ENCODE results near the gene TFIP11. TPM values are rescaled to one million over a fixed set of nuclear protein-coding genes. Genes with fewer than 3 reads are reported as not detected.

TFIP11 gene
- total RNA-seq, 1 donor, result 64.2 TPM

DNA sequence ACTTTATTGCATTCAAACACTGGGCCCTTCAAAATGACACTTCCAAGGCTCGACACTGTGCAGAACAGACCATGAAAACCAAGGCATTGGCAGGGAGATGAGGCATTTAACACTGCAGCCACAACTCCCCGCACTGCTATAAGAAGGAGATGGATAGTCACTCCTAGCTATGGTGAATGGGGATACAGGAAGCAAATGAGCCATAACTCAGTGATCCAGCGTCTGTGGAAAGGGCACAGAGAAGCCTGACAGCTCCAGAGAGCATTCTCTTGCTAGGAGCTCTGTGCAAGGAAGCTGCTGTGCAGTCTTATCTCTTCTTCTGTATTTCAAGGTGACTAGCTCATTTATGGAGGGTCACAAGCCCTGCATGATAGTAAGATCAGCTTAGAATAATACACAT is 49.6 kb downstream of the TFIP11 start:
- Histone ChIP-seq H3K9me3 (ENCODE audit: low read depth, low read length) (no peaks in the 10 kb centered on the region), H3K4me3 (ENCODE audit: low read length) (no peak overlapping the region), H3K27me3 (ENCODE audit: insufficient read depth, low read length) (no peaks in the 10 kb centered on the region), H3K4me1 (ENCODE audit: insufficient read depth, low read length) (no peaks in the 10 kb centered on the region)

DNA sequence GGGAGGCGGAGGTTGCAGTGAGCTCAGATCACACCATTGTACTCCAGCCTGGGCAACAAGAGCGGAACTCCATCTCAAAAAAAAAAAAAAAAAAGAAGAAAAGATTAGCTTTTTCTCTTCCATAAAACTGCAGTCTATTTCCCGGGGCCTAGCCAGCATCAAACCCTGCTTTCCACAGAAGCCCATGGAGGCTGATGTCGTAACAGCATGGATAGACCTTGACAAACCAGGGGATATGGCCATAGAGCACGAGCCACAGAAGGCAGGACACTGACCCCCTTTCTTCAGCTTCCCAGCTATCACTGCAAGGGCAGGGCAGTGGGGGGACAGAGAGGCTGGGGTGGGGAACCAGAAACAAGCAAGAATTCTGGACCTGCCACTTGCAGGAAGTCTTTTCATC is 50.2 kb downstream of the TFIP11 start:
- Histone ChIP-seq H3K4me3 (ENCODE audit: low read length) (no peak overlapping the region), H3K4me1 (ENCODE audit: insufficient read depth, low read length) (no peaks in the 10 kb centered on the region), H3K9me3 (ENCODE audit: low read depth, low read length) (no peaks in the 10 kb centered on the region), H3K27me3 (ENCODE audit: insufficient read depth, low read length) (no peaks in the 10 kb centered on the region)

DNA sequence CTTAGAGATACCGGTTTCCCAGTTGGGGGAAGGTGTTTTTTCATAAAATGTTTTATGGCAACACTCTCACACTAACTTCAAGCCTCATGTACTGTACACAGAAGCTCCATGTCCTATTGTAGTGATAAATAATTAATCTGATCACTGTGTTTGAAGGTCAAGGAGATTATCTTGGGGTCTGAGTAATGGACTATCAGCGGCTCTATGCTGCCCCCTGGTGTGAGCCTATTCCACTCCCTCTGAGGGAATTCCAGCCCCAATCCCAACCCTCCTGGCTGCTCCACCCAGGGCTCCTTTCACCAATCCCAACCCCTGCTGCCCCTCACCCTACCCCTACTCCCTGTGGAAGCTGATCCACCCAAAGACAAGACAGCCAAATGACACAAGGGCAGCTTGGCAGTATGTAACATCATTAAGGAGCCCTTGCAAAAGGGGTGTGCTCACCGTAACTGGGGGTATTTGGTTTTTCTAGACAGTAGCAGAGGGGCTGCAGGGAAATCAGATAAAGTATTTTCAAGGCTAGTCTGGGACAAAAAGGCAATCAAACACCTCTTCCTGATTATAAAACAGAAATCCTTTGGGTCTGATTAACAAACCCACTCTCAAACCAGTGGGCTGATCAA is 51.0 kb downstream of the TFIP11 start:
- Histone ChIP-seq H3K27me3 (ENCODE audit: insufficient read depth, low read length) (no peaks in the 10 kb centered on the region), H3K4me1 (ENCODE audit: insufficient read depth, low read length) (no peaks in the 10 kb centered on the region), H3K9me3 (ENCODE audit: low read depth, low read length) (no peaks in the 10 kb centered on the region), H3K4me3 (ENCODE audit: low read length) (no peak overlapping the region)

DNA sequence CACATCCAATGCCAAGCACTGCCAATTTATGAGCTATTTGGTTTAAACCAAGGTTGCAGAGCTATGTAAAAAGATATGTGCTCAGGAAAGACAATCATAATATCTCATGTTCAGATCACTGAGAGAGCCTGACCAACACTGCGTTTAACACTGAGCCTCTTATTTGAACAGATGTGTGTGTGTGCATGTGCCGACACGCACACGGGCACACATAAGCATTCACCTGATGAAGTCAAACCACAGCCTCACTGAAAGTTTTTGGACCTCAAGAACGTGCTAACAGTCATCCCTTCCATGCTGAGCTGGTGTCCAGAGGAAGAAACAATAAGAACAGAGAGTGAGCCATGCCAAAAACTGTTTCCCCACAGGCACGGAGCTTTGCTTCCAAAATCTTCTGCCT is 52.1 kb downstream of the TFIP11 start:
- H3K4me1 ChIP-seq (ENCODE audit: insufficient read depth, low read length), result no peaks in the 10 kb centered on the region
- no peak overlapping the region for H3K4me3 ChIP-seq (ENCODE audit: low read length)
- no peaks in the 10 kb centered on the region for H3K9me3 ChIP-seq (ENCODE audit: low read depth, low read length)
- H3K27me3 ChIP-seq (ENCODE audit: insufficient read depth, low read length), result no peaks in the 10 kb centered on the region

DNA sequence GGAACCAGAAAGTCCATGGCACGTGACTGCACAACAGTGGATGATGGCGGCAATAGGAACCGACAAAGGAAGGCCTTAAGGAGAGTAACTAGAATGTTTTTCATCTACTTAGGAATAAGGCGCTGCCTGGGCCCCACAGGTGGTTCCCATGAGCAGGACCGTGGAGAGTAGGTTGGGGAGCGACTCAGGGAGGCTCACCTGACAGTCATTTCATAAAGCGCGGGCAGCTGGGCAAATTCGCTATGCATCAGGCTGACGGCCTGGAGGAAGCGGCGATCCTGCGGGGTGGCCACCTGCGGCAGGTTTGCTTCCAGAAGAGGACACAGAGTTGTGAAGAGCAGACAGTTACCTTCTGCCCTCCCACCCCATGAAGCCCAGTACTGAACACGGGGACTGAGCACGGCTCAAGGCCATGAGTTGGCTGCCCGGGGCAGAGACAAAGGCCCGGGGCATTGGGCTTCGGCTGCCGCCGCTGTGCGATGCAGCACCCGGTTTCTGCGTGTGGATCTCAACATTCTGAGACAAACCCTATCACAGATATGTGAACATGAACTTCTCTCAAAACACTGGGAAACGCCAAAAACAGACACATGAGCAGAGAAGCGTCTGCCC is 54.5 kb downstream of the TFIP11 start:
- no peaks in the 10 kb centered on the region for H3K9me3 ChIP-seq (ENCODE audit: low read depth, low read length)
- no peaks in the 10 kb centered on the region for H3K4me1 ChIP-seq (ENCODE audit: insufficient read depth, low read length)
- H3K27me3 ChIP-seq (ENCODE audit: insufficient read depth, low read length), result no peaks in the 10 kb centered on the region
- H3K4me3 ChIP-seq (ENCODE audit: low read length), result no peak overlapping the region

DNA sequence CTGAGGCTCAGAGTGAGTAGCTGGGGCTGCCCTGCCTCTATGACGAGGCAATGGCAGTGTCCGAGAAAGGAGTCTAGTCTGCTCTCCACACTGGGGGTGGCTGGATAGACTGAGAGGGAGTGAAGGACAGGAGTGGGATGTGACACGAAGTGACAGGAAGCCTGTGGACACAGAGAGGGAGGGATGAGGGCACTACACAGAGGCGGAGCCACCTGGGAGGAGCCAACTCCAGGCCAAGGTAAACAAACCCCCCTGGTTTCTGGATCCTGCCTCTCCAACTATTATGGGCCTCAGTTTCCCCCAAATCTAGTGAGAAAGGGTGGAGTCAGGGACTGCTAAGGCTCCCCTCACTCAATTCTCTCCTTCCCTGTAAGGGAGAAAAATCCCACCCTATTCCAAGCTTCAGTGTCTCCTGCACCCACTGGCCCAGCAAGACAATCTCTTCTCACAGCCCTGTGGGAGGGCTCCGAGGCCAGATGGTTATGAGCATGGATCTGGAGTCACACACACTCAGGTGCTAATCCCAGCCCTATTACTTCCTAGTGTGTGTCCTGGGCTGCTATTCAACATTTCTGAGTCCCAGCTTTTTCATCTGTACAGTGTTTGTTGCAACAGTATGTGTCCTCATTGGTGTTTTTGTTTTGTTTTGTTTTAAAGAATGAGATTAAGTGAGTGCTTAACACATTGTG is 58.3 kb downstream of the TFIP11 start:
- no peak overlapping the region for H3K4me3 ChIP-seq (ENCODE audit: low read length)
- H3K27me3 ChIP-seq (ENCODE audit: insufficient read depth, low read length), result no peaks in the 10 kb centered on the region
- no peaks in the 10 kb centered on the region for H3K9me3 ChIP-seq (ENCODE audit: low read depth, low read length)

DNA sequence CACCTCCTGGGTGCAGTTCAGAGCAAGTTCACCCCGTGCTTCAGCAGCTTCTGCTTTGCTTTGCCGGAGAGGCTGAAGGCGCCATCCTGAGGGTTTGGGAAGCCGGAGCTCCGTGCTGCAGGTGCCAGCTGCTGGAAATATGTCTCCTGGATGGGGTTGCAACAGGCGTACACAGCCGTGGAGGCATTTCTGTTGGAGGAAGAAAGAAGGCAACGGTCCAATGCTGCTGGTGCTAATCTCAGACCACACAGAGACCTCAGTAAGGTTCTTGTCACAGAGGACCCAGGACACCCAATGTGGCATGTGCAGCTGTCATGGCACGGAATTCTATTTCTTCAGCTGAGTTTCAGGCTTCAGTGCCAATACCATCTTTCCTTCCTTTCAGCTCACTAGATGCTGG is 59.1 kb downstream of the TFIP11 start:
- H3K27me3 ChIP-seq (ENCODE audit: insufficient read depth, low read length), result no peaks in the 10 kb centered on the region
- H3K4me1 ChIP-seq (ENCODE audit: insufficient read depth, low read length), result no peaks in the 10 kb centered on the region
- H3K9me3 ChIP-seq (ENCODE audit: low read depth, low read length), result no peaks in the 10 kb centered on the region
- no peak overlapping the region for H3K4me3 ChIP-seq (ENCODE audit: low read length)

More for the DNA sequence above, 58.3 kb downstream of the TFIP11 start:
- H3K4me1 ChIP-seq (ENCODE audit: insufficient read depth, low read length), result no peaks in the 10 kb centered on the region

DNA sequence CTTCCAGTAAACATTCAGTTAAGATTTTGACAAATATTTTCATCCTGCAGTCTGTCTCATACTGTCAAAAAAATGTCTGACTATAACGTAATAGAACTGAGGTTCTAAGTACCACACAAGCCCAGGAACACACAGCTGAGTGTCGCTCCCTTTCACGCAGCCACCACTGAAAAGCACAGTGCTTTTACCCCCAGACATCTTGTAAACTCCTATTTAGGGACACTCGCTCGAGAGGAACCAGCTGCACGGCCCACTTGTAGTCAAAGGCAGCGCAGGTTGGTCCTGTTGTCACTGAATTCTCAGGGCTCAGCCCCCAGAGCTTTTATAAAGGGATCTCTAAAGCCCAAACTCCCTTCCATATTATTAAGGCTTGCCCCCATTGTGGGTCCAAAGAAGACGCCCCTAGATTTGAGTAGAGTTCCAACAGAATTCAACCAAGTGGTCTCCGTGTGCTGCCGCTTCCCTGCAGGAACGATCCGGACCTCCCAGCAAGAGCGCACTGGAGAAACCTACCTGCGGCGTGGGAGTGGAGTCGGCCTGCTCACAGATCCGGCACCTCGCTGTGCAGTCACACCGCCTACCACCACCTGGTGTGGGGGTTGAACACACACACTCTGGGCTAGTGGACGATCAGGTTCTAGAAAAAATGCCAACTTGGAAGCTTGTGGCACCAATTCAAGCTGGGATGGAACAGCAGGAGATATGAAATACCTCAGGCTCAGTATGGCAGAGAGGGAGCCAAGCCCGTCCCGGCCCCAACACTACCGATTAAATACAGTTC is 59.8 kb downstream of the TFIP11 start:
- Histone ChIP-seq H3K4me3 (ENCODE audit: low read length) (no peak overlapping the region), H3K4me1 (ENCODE audit: insufficient read depth, low read length) (no peaks in the 10 kb centered on the region), H3K9me3 (ENCODE audit: low read depth, low read length) (no peaks in the 10 kb centered on the region), H3K27me3 (ENCODE audit: insufficient read depth, low read length) (no peaks in the 10 kb centered on the region)

DNA sequence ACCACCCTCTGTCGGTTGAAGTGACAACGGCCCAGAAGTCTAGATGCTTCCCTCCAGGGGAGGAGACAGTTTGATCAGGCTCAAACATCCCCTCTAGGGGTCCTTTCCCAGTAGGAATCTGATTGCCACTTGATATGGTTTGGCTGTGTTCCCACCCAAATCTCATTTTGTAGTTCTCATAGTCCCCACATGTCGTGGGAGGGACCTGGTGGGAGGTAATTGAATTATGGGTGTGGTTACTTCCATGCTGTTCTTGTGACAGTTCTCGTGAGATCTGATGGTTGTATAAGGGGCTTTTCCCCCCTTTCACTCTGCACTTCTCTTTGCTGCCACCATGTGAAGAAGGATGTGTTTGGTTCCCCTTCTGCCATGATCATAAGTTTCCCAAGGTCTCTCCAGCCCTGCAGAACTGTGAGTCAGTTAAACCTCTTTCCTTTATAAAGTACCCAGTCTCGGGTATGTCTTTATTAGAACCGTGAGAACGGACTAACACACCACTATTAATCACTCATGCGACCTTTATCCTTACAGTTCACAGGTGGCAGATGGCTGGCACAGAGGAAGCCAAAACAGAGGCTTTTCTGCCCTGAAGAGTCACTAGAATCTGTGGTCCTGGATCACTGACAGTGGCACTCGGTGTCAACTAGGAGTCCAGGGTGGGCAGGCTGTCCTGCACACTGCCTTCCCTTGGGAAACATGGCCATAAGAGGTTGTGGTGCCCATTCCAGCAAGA is 61.7 kb downstream of the TFIP11 start:
- no peaks in the 10 kb centered on the region for H3K4me1 ChIP-seq (ENCODE audit: insufficient read depth, low read length)

DNA sequence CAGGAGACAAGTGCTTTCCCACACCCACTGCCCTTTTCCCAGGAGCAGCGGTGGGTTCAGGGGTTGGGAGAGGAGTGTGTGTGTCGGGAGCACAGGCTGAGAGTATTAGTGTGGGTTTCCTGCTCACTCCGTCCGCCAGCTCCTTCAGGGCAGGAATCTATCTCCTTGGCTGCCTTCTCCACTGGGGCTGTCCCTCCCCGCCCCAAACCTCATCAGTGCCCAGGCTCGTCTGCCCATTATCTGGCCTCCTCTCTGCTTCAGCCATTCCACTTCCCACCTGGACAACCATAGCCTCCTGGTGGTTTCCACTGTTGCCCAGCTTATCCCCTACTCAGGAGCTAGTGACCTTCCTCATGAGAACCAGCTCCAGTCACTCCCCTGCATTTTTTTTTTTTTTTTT is 63.3 kb downstream of the TFIP11 start:
- Histone ChIP-seq H3K4me3 (ENCODE audit: low read length) (no peak overlapping the region), H3K27me3 (ENCODE audit: insufficient read depth, low read length) (no peaks in the 10 kb centered on the region), H3K4me1 (ENCODE audit: insufficient read depth, low read length) (no peaks in the 10 kb centered on the region), H3K9me3 (ENCODE audit: low read depth, low read length) (no peaks in the 10 kb centered on the region)

More for the DNA sequence above, 61.7 kb downstream of the TFIP11 start:
- Histone ChIP-seq H3K27me3 (ENCODE audit: insufficient read depth, low read length) (no peaks in the 10 kb centered on the region), H3K9me3 (ENCODE audit: low read depth, low read length) (no peaks in the 10 kb centered on the region), H3K4me3 (ENCODE audit: low read length) (no peak overlapping the region)

DNA sequence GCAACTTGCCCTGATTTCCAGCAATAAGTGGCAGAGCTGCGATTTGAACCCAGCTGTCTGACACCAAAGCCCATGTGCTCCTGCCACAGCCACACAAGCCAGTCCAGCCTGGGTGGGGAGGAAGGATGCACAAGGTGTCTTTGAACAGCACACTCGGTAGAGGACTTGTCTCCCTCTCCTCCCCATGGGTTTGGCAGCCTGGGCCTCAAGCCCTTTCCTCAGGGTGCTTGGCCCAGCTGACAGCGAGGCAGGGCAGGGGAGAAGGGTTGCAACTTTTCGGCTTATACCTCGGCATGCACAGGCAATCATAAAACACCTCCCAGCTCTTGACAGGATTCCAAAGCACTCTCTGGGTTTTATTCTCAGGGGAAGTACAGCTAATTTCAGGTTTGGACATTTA is 63.9 kb downstream of the TFIP11 start:
- Histone ChIP-seq H3K4me1 (ENCODE audit: insufficient read depth, low read length) (no peaks in the 10 kb centered on the region), H3K27me3 (ENCODE audit: insufficient read depth, low read length) (no peaks in the 10 kb centered on the region), H3K4me3 (ENCODE audit: low read length) (no peak overlapping the region), H3K9me3 (ENCODE audit: low read depth, low read length) (no peaks in the 10 kb centered on the region)

DNA sequence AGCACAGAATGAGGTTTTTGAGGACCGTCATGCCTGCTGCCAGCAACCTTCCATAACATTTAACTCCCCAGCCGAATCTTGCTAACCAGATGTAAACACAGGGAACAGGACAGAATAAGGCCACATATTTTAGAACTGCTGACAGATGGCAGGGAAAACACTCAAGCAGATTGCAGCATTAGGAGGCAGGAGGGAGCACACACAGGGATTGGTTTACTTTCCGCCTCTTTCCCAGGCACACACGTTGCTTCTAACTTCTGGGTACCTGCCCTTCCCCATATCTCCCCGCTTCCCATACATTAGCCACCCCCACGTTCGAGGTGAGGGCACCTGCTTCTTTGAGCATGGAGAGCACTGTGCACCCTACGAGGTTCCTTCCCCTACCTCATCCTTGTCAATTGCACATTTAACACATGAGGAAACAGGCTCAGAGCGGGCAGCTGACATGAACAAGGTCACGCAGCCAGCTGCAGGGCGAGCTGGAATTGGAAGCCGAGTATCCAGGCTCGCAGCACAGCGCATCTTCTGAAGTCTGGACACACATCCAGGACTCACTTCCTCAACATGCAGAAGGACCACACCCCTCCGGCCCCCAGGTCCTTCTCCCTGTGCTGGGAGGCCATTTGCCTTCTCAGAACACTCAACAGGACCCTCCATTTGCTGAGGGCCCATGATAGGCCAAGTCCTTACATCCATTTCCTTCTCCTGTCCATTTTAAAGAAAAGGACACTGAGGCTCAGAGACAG is 64.5 kb downstream of the TFIP11 start:
- Histone ChIP-seq H3K27me3 (ENCODE audit: insufficient read depth, low read length) (no peaks in the 10 kb centered on the region), H3K9me3 (ENCODE audit: low read depth, low read length) (no peaks in the 10 kb centered on the region), H3K4me3 (ENCODE audit: low read length) (no peak overlapping the region), H3K4me1 (ENCODE audit: insufficient read depth, low read length) (no peaks in the 10 kb centered on the region)

DNA sequence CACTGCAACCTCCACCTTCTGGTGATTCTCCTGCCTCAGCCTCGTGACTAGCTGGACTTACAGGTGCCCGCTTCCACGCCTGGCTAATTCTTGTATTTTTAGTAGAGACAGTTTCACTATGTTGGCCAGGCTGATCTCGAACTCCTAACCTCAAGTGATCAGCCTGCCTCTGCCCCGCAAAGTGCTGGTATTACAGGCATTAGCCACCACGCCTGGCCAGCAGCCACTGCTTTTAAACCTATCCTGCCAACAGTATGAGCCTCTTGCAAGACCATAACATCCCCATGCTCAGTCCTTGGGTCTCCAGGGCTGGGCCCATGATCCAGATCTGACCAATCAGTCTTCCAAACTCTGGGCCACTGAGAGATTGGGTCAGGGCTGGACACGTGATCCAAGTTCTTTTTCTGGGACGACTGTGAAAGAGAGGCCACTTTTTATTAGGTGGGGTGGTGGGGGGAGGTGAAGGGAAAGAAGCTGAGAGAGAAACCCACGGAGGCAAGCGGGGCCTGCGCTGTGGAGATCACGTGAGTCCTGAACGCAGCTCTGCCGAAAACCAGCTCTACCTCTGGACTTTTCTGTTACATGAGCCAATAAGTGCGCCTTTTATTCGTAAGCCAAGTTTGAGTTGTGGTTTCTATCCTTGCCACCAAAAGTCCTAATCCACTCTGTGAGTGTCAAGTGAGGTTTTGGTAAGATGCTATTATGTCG is 65.3 kb downstream of the TFIP11 start:
- Histone ChIP-seq H3K27me3 (ENCODE audit: insufficient read depth, low read length) (no peaks in the 10 kb centered on the region), H3K9me3 (ENCODE audit: low read depth, low read length) (no peaks in the 10 kb centered on the region), H3K4me1 (ENCODE audit: insufficient read depth, low read length) (no peaks in the 10 kb centered on the region), H3K4me3 (ENCODE audit: low read length) (no peak overlapping the region)
